Esophagus muscularis mucosa (tissue), 4 donors: ENCODE data around the gene SNCA. TPM values are rescaled to one million over a fixed set of nuclear protein-coding genes. Genes with fewer than 3 reads are reported as not detected.

ENCODE experiments used
- DNase-seq: peaks from one replicate; pipeline ENCODE4 v3.0.0-alpha.2; 2017; ENCODE audit errors: extremely low spot score
- H3K27ac ChIP-seq, 4 donors: fragments of 200-600 bp; sonication (generic); replicated peaks in 1 of 4; 1 replicate in 3 of 4; 2 replicates in 1 of 4; pipeline ENCODE4 v1.5.1; 2016 to 2019; ENCODE audit warnings: mild to moderate bottlenecking in 1 of 4
- H3K27me3 ChIP-seq, 4 donors: fragments of 200-600 bp; sonication (generic); one replicate each; pipeline versions ENCODE4 v1.5.1 to v1.6.0; 2016 to 2019
- H3K36me3 ChIP-seq, 4 donors: fragments of 200-600 bp; sonication (generic); one replicate each; pipeline ENCODE4 v1.5.1; 2016 to 2019
- H3K4me1 ChIP-seq, 4 donors: fragments of 200-600 bp; sonication (generic); one replicate each; pipeline ENCODE4 v1.5.1; 2016 to 2019
- H3K4me3 ChIP-seq, 4 donors: fragments of 200-600 bp; sonication (generic); 1 replicate in 2 of 4; 2 replicates in 2 of 4; pipeline ENCODE4 v1.5.1; 2016 to 2019; ENCODE audit warnings: mild to moderate bottlenecking in 4 of 4, moderate library complexity in 1 of 4
- H3K9me3 ChIP-seq, 4 donors: fragments of 200-600 bp; sonication (generic); 1 replicate in 3 of 4; 2 replicates in 1 of 4; pipeline ENCODE4 v1.5.1; 2016 to 2019
- EP300 ChIP-seq: sonication (generic); formaldehyde crosslinking; IDR thresholded peaks from one replicate; pipeline ENCODE4 v1.6.1; 2017; ENCODE audit warnings: antibody characterized with exemption
- POLR2A ChIP-seq: fragments of 450-650 bp; IDR thresholded peaks from one replicate; pipeline ENCODE4 v1.6.1; 2017; ENCODE audit warnings: antibody characterized with exemption, moderate library complexity, mild to moderate bottlenecking, low read depth
- POLR2AphosphoS5 ChIP-seq, 2 donors: sonication (generic); formaldehyde crosslinking; IDR thresholded peaks; one replicate each; pipeline ENCODE4 v1.6.1; 2017; ENCODE audit warnings: antibody characterized with exemption in 2 of 2
- WGBS: methylation state at CpG from one replicate; pipeline ENCODE4 v1.1.5; 2018; 5-methylcytosine and 5-hydroxymethylcytosine counted together
- intact Hi-C: fragments of 100-400 bp; cut with DNase I; formaldehyde crosslinking; loops from one replicate; pipeline ENCODE4 v1.15.1; 2023
- total RNA-seq, 4 donors: library from RNA; depleted of rRNA; stranded (reverse); fragments of >200 nt; gene quantifications; one replicate each; pipeline versions ENCODE4 v1.1.0 to v1.2.1, GENCODE V29; 2016
- TF ChIP-seq, protein P1 (sequence below), 3 experiments: fragments of 200-600 bp in 2 of 3; fragments of 450-650 bp in 1 of 3; sonication (generic) in 2 of 3; IDR thresholded peaks; one replicate each; pipeline ENCODE4 v1.5.1; 2017 to 2019; ENCODE audit warnings: antibody characterized with exemption in 3 of 3, mild to moderate bottlenecking in 2 of 3, moderate library complexity in 1 of 3

SNCA gene
- total RNA-seq, 4 donors from 2014 or later, result 12.9 to 19.7 (median 17.6) TPM

DNA sequence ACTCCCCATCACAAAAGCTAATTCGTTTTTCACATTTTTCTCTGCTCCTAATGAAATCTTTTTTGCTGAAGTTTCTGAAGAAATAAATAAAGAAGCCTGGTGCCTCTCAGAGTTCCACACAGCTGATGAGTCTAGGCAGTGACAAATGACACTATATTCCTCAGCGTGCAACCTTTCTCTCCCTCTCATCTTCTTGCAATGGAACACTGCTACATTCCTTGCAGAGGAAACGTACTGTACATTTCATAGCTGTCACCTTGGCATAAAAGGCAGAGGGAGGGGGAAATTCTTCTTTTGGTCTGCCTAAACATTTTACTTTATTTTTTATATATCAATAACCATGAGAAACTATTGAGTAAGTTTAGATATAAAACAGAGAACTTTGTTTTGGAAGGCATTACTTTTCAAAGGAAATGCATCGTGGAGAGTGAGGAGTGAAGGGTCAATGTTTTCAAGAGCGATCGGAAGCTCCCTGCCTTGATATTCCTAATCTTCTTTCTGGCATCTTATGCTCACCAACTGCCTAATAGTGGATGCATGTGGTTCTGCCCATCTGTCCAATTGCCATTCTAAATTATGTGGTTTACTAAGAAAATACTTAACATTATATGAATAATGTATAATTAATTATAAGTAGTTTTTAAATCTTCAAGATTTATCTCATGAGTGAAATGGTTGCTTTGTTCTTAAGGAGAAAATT, 29.4 kb downstream of the SNCA start:
- Histone ChIP-seq H3K9me3 (no peaks in the 10 kb centered on the region), H3K4me1 (no peaks in the 10 kb centered on the region), H3K27me3 (no peaks in the 10 kb centered on the region), H3K36me3 (no peaks in the 10 kb centered on the region), H3K27ac (no peak overlapping the region), H3K4me3 (no peak overlapping the region)
- no peak for DNase-seq
- 73% methylated on average over 6 of the region's 6 CpGs for WGBS
- intact Hi-C loops, result no loop called here
- TF ChIP-seq POLR2A, result no peak
- no peak for TF ChIP-seq POLR2AphosphoS5 (IDR thresholded peaks at IDR 0.05)
- TF ChIP-seq EP300, result no peak
- TF ChIP-seq, protein P1, sequence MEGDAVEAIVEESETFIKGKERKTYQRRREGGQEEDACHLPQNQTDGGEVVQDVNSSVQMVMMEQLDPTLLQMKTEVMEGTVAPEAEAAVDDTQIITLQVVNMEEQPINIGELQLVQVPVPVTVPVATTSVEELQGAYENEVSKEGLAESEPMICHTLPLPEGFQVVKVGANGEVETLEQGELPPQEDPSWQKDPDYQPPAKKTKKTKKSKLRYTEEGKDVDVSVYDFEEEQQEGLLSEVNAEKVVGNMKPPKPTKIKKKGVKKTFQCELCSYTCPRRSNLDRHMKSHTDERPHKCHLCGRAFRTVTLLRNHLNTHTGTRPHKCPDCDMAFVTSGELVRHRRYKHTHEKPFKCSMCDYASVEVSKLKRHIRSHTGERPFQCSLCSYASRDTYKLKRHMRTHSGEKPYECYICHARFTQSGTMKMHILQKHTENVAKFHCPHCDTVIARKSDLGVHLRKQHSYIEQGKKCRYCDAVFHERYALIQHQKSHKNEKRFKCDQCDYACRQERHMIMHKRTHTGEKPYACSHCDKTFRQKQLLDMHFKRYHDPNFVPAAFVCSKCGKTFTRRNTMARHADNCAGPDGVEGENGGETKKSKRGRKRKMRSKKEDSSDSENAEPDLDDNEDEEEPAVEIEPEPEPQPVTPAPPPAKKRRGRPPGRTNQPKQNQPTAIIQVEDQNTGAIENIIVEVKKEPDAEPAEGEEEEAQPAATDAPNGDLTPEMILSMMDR (IDR thresholded peaks at IDR 0.05), result no peak

DNA sequence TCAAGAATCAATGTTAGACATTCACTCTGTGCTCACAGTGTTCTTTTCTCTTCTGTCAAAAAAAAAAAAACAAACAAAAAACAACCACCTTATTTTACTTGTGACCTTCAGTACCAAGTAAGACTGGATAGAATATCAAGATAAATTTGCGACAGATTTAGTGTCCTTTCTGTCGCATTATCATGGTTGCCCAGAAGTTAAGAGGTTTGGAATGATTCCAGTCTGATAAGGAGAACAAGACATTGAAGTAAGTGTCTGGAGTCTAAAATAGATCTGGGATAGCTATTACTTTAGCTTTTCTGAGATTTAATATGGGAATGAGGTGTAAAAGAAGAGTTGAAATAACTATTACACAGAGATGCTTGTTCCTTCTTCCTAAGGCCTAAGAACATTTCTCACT, 31.7 kb downstream of the SNCA start:
- Histone ChIP-seq H3K9me3 (no peaks in the 10 kb centered on the region), H3K27me3 (no peaks in the 10 kb centered on the region), H3K4me1 (no peaks in the 10 kb centered on the region), H3K36me3 (no peaks in the 10 kb centered on the region), H3K4me3 (no peak overlapping the region), H3K27ac (no peak overlapping the region)
- no peak for DNase-seq
- TF ChIP-seq, protein P1 (IDR thresholded peaks at IDR 0.05), result no peak
- no peak for TF ChIP-seq POLR2A
- 85% methylated on average over 2 of the region's 2 CpGs for WGBS
- intact Hi-C loops, result no loop called here

DNA sequence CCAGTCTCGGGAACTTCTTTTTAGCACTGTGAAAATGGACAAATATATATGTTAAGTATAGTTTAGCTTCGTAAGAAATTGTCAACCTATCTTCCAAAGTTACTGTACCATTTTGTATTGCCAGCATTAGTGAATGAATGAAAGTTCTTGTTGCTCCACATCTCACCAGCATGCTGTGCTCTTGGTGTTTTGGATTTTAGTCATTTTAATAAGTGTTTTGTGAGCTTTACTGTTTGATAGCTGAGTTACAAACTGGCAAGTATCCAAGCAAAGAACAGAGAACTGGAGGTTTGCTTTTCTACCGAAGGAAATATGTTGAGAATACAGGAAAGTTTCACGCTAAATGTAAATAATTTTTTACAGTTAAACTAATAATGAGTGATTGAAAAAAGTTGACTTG, 33.0 kb downstream of the SNCA start:
- WGBS, result 78% methylated on average over 4 of the region's 4 CpGs
- Histone ChIP-seq H3K4me1 (no peaks in the 10 kb centered on the region), H3K36me3 (no peaks in the 10 kb centered on the region), H3K27ac (no peak overlapping the region), H3K4me3 (no peak overlapping the region), H3K9me3 (no peaks in the 10 kb centered on the region), H3K27me3 (no peaks in the 10 kb centered on the region)
- no peak for DNase-seq
- intact Hi-C loops, result no loop called here
- TF ChIP-seq POLR2AphosphoS5 (IDR thresholded peaks at IDR 0.05), result no peak
- TF ChIP-seq POLR2A, result no peak
- TF ChIP-seq EP300, result no peak
- TF ChIP-seq, protein P1 (IDR thresholded peaks at IDR 0.05), result no peak

DNA sequence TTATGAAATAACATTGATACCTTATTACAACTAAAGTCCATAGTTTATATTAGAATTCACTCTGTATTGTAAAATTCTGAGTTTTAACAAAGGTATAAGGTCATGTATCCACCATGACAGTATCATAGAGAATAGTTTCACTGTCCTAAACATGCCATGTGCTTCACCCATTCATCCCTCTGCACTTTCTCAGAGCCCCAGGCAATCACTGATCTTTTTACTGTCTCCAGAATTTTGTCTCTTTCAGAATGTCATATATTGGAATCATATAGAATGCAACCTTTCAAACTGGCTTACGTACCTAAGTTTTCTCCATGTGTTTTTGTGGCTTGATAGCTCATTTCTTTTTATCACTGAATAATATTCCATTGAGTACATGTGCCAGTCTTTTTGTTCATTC, 33.9 kb downstream of the SNCA start:
- intact Hi-C loops, result no loop called here
- Histone ChIP-seq H3K27ac (no peak overlapping the region), H3K27me3 (no peaks in the 10 kb centered on the region), H3K4me3 (no peak overlapping the region), H3K9me3 (no peaks in the 10 kb centered on the region), H3K36me3 (no peaks in the 10 kb centered on the region), H3K4me1 (no peaks in the 10 kb centered on the region)
- DNase-seq, result no peak
- TF ChIP-seq, protein P1 (IDR thresholded peaks at IDR 0.05), result no peak
- no peak for TF ChIP-seq POLR2A
- no peak for TF ChIP-seq POLR2AphosphoS5 (IDR thresholded peaks at IDR 0.05)
- no peak for TF ChIP-seq EP300
- WGBS, result 100% methylated on average over 1 of the region's 1 CpG
